ENCODE results near the gene UNC45A. TPM values are rescaled to one million over a fixed set of nuclear protein-coding genes. Genes with fewer than 3 reads are reported as not detected.

The UNC45A gene
- total and polyA plus RNA-seq, 2 donors (not counting 1 experiment from before 2014, with no cell fraction given), result 56.3 to 79.0 TPM

DNA sequence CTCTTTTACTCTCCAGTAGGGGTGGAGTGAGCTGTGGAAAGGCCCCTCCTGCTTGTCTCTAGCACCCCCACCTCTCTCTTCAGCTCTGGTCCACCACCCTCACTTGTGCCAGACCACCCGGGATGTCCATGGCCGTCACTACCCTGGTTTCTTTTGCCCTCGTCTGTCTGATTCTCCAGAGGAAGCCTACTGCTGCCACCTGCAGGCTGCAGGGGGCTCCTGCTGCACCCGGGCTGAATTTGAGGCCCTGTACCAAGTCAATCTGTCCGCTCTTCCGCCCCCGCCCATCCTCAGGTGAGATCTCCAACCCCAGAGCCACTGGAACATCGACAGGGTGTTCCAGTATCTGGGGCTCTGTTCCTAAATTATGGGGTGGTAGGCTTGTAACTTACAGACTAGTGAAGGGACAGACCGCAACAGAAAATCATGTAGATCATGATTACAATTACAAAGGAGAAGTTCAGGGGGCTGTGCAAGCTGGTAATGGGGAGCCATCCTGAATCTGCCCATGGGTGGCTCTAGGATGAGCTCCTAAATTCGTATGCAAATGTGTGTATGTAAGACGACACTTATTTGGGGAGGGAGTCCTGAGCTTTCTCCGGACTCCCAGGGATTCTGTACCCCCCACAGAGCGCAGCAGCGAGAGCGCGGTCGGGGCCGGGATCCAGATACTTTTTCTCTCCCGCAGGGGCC lies 683 bp upstream of the UNC45A start:
- Histone ChIP-seq H3K4me2 (replicated peaks; ENCODE audit: low read depth, low read length, poor library complexity, severe bottlenecking) (peak overlapping the region; percentile 88), H3K4me1 (ENCODE audit: control insufficient read depth in 2 of 2, insufficient read depth in 2 of 2, low read length in 2 of 2) (peaks cover 38 to 60% of the 10 kb centered on the region in 2 donors), H3K9me3 (ENCODE audit: control extremely low read depth in 1 of 3, control insufficient read depth in 2 of 3, insufficient read depth in 1 of 3, low read length in 2 of 3) (no peaks in the 10 kb centered on the region), H3K9ac (ENCODE audit: low read length) (peak overlapping the region; percentile 77), H3K79me2 (ENCODE audit: control insufficient read depth, insufficient read depth, low read length) (peaks cover 14% of the 10 kb centered on the region), H3K36me3 (replicated peaks in 1 of 2; ENCODE audit: control extremely low read depth in 1 of 2, control insufficient read depth in 1 of 2, extremely low read depth in 1 of 2, insufficient read depth in 2 of 2, low read length in 1 of 2) (peaks cover 3 to 19% of the 10 kb centered on the region in 2 experiments), H3K27me3 (replicated peaks in 1 of 4; ENCODE audit: control extremely low read depth in 1 of 4, control insufficient read depth in 3 of 4, insufficient read depth in 4 of 4, low read length in 3 of 4) (no peaks in the 10 kb centered on the region), H2AFZ (ENCODE audit: insufficient read depth, low read depth, low read length, poor library complexity, severe bottlenecking) (peak overlapping the region; percentile 98), H4K20me1 (ENCODE audit: control insufficient read depth, insufficient read depth, low read length, poor library complexity, severe bottlenecking) (peaks cover 9% of the 10 kb centered on the region), H3K27ac (ENCODE audit: low read length in 2 of 2) (peak overlapping the region; percentile 5 to 53), H3K4me3 (ENCODE audit: control extremely low read depth in 1 of 5, extremely low read depth in 1 of 5, insufficient read depth in 1 of 5, low read depth in 2 of 5, low read length in 4 of 5) (peak overlapping the region; percentile 36 to 87 (median 81))
- ChIA-PET CTCF (interaction anchor here (0.6 to 9.5 kb wide), 25 partner anchors 8 to 701 kb away, joined by 3 to 260 read pairs (median 5); partner anchors contain the start of genes BLM, CIB1, FES and GDPGP1), POLR2A (interaction anchor here (0.6 to 6.9 kb wide), 7 partner anchors 20 to 217 kb away, joined by 3 to 66 read pairs (median 5); partner anchors contain the start of genes BLM, FES, MAN2A2 and RCCD1)
- intact Hi-C loops (cut with micrococcal nuclease), result loop anchor here (1.0 to 10.0 kb wide), 7 partner anchors 49 to 1240 kb away; partner anchors contain the start of genes AP3S2, BLM, PEX11A and PRC1
- H3K4me3 Mint-ChIP-seq, result peak overlapping the region; percentile 99
- no peaks in the 10 kb centered on the region for H3K9me3 Mint-ChIP-seq (ENCODE audit: insufficient read depth)
- DNase-seq (peak; percentile 89), ATAC-seq (ENCODE audit: low read depth) (peak; percentile 34)
- TF ChIP-seq CTCF (IDR thresholded peaks at IDR 0.05) (peak; percentile 91), EZH2 (IDR thresholded peaks at IDR 0.05; ENCODE audit: borderline replicate concordance, insufficient read depth, low read depth, low read length, poor library complexity, severe bottlenecking) (no peak)
- peaks cover 47% of the 10 kb centered on the region for H3K4me1 Mint-ChIP-seq
- WGBS (ENCODE audit: insufficient coverage), result 1% methylated on average over 14 of the region's 19 CpGs
- H3K27me3 Mint-ChIP-seq, result no peaks in the 10 kb centered on the region
- H3K27ac Mint-ChIP-seq, result peak overlapping the region; percentile 98

DNA sequence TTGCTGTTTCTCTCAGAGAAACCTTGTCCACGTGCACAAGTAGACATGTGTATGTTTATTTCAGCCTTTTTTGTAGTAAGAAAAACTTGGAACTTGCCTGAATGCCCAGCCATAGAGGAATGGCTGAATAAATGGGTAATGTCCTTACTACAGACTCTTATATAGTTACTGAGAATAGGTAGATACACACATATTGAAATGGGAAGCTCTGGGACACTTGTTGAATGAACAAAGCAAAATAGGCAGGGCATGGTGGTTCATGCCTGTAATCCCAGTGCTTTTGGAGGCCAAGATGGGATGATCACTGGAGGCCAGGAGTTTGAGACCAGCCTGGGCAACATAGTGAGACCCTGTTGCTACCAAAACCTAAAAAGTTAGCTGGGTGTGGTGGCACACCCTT lies 1.7 kb downstream of the UNC45A start:
- Mint-ChIP-seq H3K27ac (peak overlapping the region; percentile 50), H3K9me3 (ENCODE audit: insufficient read depth) (no peaks in the 10 kb centered on the region), H3K4me1 (peaks cover 28% of the 10 kb centered on the region), H3K4me3 (peak overlapping the region; percentile 99), H3K27me3 (no peaks in the 10 kb centered on the region)
- DNase-seq, result no peak
- no peaks in the 10 kb centered on the region for H3K27me3 ChIP-seq (replicated peaks in 1 of 4; ENCODE audit: control extremely low read depth in 1 of 4, control insufficient read depth in 3 of 4, insufficient read depth in 4 of 4, low read length in 3 of 4)
- H4K20me1 ChIP-seq (ENCODE audit: control insufficient read depth, insufficient read depth, low read length, poor library complexity, severe bottlenecking), result peaks cover 9% of the 10 kb centered on the region
- POLR2A ChIA-PET, result interaction anchor here (1.1 kb wide), 2 partner anchors 17 to 20 kb away, joined by 5 to 9 read pairs; no protein-coding TSS in a partner anchor
- H2AFZ ChIP-seq (ENCODE audit: insufficient read depth, low read depth, low read length, poor library complexity, severe bottlenecking), result no peak overlapping the region
- peaks cover 23 to 40% of the 10 kb centered on the region in 2 donors for H3K4me1 ChIP-seq (ENCODE audit: control insufficient read depth in 2 of 2, insufficient read depth in 2 of 2, low read length in 2 of 2)
- H3K27ac ChIP-seq (ENCODE audit: low read length in 2 of 2), result no peak overlapping the region
- CTCF ChIA-PET, result interaction anchor here (1.2 to 9.5 kb wide), 5 partner anchors 18 to 113 kb away, joined by 3 to 260 read pairs (median 7); partner anchors contain the start of genes MAN2A2 and RCCD1
- H3K4me2 ChIP-seq (replicated peaks; ENCODE audit: low read depth, low read length, poor library complexity, severe bottlenecking), result no peak overlapping the region
- H3K9ac ChIP-seq (ENCODE audit: low read length), result no peak overlapping the region
- no peak overlapping the region for H3K4me3 ChIP-seq (ENCODE audit: control extremely low read depth in 1 of 5, extremely low read depth in 1 of 5, insufficient read depth in 1 of 5, low read depth in 2 of 5, low read length in 4 of 5)
- peaks cover 3 to 39% of the 10 kb centered on the region in 2 experiments for H3K36me3 ChIP-seq (replicated peaks in 1 of 2; ENCODE audit: control extremely low read depth in 1 of 2, control insufficient read depth in 1 of 2, extremely low read depth in 1 of 2, insufficient read depth in 2 of 2, low read length in 1 of 2)
- ATAC-seq (ENCODE audit: low read depth), result no peak
- intact Hi-C loops (cut with micrococcal nuclease), result loop anchor here (10.0 kb wide), 1 partner anchor 1242 kb away; the partner anchor contains the start of genes PEX11A and WDR93
- peaks cover 14% of the 10 kb centered on the region for H3K79me2 ChIP-seq (ENCODE audit: control insufficient read depth, insufficient read depth, low read length)
- WGBS (ENCODE audit: insufficient coverage), result 100% methylated on average over 1 of the region's 1 CpG
- no peaks in the 10 kb centered on the region for H3K9me3 ChIP-seq (ENCODE audit: control extremely low read depth in 1 of 3, control insufficient read depth in 2 of 3, insufficient read depth in 1 of 3, low read length in 2 of 3)
- TF ChIP-seq EZH2 (IDR thresholded peaks at IDR 0.05; ENCODE audit: borderline replicate concordance, insufficient read depth, low read depth, low read length, poor library complexity, severe bottlenecking) (no peak), CTCF (IDR thresholded peaks at IDR 0.05) (no peak)
